Ascending aorta (tissue), 2 donors: ENCODE results near the gene CREB5. TPM values are rescaled to one million over a fixed set of nuclear protein-coding genes. Genes with fewer than 3 reads are reported as not detected.

Experiments
- DNase-seq, 2 donors: peaks; one replicate each; pipeline ENCODE4 v3.0.0-alpha.2; 2019; ENCODE audit warnings: low spot score in 2 of 2
- H3K27ac ChIP-seq, 2 donors: fragments of 200-600 bp; sonication (generic); one replicate each; pipeline ENCODE4 v1.5.1; 2016 to 2017; ENCODE audit warnings: mild to moderate bottlenecking in 1 of 2
- H3K27me3 ChIP-seq: fragments of 200-600 bp; sonication (generic); one replicate; pipeline ENCODE4 v1.5.1; 2017
- H3K36me3 ChIP-seq, 2 donors: fragments of 200-600 bp; sonication (generic); one replicate each; pipeline ENCODE4 v1.5.1; 2016
- H3K4me1 ChIP-seq, 2 donors: fragments of 200-600 bp; sonication (generic); one replicate each; pipeline ENCODE4 v1.5.1; 2016 to 2017; ENCODE audit warnings: mild to moderate bottlenecking in 1 of 2
- H3K4me3 ChIP-seq, 2 donors: fragments of 200-600 bp; sonication (generic); one replicate each; pipeline ENCODE4 v1.5.1; 2016 to 2017; ENCODE audit warnings: mild to moderate bottlenecking in 1 of 2
- H3K9me3 ChIP-seq, 2 donors: fragments of 200-600 bp; sonication (generic); one replicate each; pipeline ENCODE4 v1.5.1; 2016
- CTCF ChIP-seq, 3 experiments: fragments of 200-600 bp in 2 of 3; fragments of 450-650 bp in 1 of 3; sonication (generic) in 2 of 3; IDR thresholded peaks; one replicate each; pipeline ENCODE4 v1.5.1; 2016 to 2019; ENCODE audit warnings: antibody characterized with exemption in 3 of 3, mild to moderate bottlenecking in 1 of 3, moderate library complexity in 1 of 3
- intact Hi-C: fragments of 100-400 bp; cut with DNase I; formaldehyde crosslinking; loops from one replicate; pipeline ENCODE4 v1.15.1; 2023
- total RNA-seq: library from RNA; depleted of rRNA; stranded (reverse); fragments of >200 nt; gene quantifications from one replicate; pipeline ENCODE4 v1.1.0, GENCODE V29; 2016

The CREB5 gene
- total RNA-seq, 1 donor from 2014 or later, result 143 TPM

- intact Hi-C loops, result no loop called here
- Histone ChIP-seq H3K36me3 (no peaks in the 10 kb centered on the region), H3K27ac (no peak overlapping the region), H3K27me3 (no peaks in the 10 kb centered on the region), H3K4me3 (no peak overlapping the region), H3K4me1 (no peaks in the 10 kb centered on the region), H3K9me3 (no peaks in the 10 kb centered on the region)
- no peak for TF ChIP-seq CTCF (IDR thresholded peaks at IDR 0.05)
- no peak for DNase-seq
These were observed 459.3 kb downstream of the CREB5 start for GRCh38 chr7:28871631-28872030.

DNA sequence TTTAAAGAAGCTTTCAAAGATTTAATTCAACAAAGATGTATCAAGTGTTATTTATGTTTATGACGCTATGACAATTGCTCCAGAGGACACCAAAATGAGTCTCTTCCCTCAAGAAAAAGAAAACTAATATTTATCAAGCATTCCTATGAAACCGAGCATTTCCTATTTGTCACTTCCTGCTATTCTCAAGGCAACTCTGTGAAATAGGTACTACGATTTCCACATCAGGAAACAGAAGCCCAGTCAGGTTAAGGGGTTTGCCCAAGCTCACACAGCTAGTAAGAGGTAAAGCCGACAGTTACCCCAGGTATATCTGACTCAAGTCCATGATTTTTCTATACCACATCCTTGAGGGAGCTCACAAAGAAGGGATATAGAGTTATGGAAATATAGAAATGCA is 459.9 kb downstream of the CREB5 start:
- H3K27ac ChIP-seq, result no peak overlapping the region
- no peak for DNase-seq
- no peaks in the 10 kb centered on the region for H3K36me3 ChIP-seq
- TF ChIP-seq CTCF (IDR thresholded peaks at IDR 0.05), result no peak
- H3K9me3 ChIP-seq, result no peaks in the 10 kb centered on the region
- H3K4me3 ChIP-seq, result no peak overlapping the region
- no peaks in the 10 kb centered on the region for H3K27me3 ChIP-seq
- intact Hi-C loops, result no loop called here
- no peaks in the 10 kb centered on the region for H3K4me1 ChIP-seq

DNA sequence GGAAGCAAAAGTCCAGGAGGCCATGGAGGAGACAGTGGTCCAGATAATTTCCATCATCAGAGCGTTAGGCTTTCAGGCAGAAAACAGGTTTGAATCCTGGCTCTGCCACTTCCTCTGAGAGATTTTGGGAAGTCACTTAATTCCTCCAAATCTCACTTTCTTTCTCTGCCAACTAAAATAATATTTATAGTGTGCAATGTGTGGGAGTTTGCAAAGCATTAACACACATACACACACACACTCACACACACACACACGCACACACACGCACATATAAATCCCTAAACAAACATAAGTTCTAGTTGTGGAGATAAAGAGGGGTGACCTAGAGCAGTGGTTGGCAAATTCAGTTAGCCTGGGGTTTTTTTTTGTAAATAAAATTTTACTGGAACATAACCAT is 461.0 kb downstream of the CREB5 start:
- no peak for TF ChIP-seq CTCF (IDR thresholded peaks at IDR 0.05)
- Histone ChIP-seq H3K36me3 (no peaks in the 10 kb centered on the region), H3K27ac (no peak overlapping the region), H3K4me1 (no peaks in the 10 kb centered on the region), H3K9me3 (no peaks in the 10 kb centered on the region), H3K4me3 (no peak overlapping the region), H3K27me3 (no peaks in the 10 kb centered on the region)
- intact Hi-C loops, result no loop called here
- DNase-seq, result no peak

DNA sequence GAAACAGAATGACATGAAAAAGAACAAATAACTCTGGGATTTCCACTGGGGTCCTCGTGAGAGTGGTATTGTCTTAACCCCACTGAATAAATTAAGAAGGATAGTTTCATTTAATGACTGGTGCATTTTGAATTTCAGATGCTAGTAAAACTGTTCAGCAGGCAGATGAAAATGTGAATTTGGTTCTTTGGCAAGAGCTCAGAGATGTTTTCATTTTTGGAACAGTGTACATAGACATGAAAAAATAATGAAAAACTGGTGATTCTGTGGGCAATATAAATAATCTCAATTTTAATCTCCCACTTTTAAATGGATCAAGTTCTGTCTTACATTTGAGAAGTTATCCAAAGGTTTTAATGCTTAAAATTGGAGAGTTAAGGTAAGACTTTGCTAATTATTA is 461.7 kb downstream of the CREB5 start:
- Histone ChIP-seq H3K9me3 (no peaks in the 10 kb centered on the region), H3K27ac (no peak overlapping the region), H3K27me3 (no peaks in the 10 kb centered on the region), H3K4me1 (no peaks in the 10 kb centered on the region), H3K36me3 (no peaks in the 10 kb centered on the region), H3K4me3 (no peak overlapping the region)
- no peak for DNase-seq
- intact Hi-C loops, result no loop called here
- no peak for TF ChIP-seq CTCF (IDR thresholded peaks at IDR 0.05)

Other genes starting within 250 kb of the CREB5 start
- gene JAZF1, start 231.7 kb upstream of the CREB5 start, total RNA-seq, result 37.7 TPM